Osteoblast (primary cell): ENCODE results near the gene ZKSCAN7. TPM values are rescaled to one million over a fixed set of nuclear protein-coding genes. Genes with fewer than 3 reads are reported as not detected.

Source experiments
- DNase-seq: peaks from one replicate; pipeline ENCODE4 v3.0.0; 2011; ENCODE audit warnings: low spot score, mixed read lengths; ENCODE audit not compliant: insufficient read length; ENCODE audit errors: missing footprints
- H2AFZ ChIP-seq: 2 replicates; pipeline ENCODE4 v1.6.0; 2011; ENCODE audit warnings: mild to moderate bottlenecking, low read length
- H3K27ac ChIP-seq: 2 replicates; pipeline ENCODE4 v1.5.1; 2011; ENCODE audit warnings: mild to moderate bottlenecking, low read depth, low read length, moderate library complexity
- H3K27me3 ChIP-seq: 2 replicates; pipeline ENCODE4 v1.6.0; 2012; ENCODE audit warnings: mild to moderate bottlenecking, control low read depth, inconsistent platforms, low read length, moderate library complexity; ENCODE audit not compliant: insufficient read depth
- H3K36me3 ChIP-seq: 2 replicates; pipeline ENCODE4 v1.5.1; 2011; ENCODE audit warnings: mild to moderate bottlenecking, low read length, control low read depth, moderate library complexity; ENCODE audit not compliant: insufficient read depth
- H3K4me1 ChIP-seq: 2 replicates; pipeline ENCODE4 v1.5.1; 2011; ENCODE audit warnings: mild to moderate bottlenecking, low read length, control low read depth, moderate library complexity; ENCODE audit not compliant: insufficient read depth
- H3K4me2 ChIP-seq: 2 replicates; pipeline ENCODE4 v1.6.0; 2011; ENCODE audit warnings: mild to moderate bottlenecking, low read length; ENCODE audit not compliant: insufficient read depth
- H3K4me3 ChIP-seq: fragments of 200-600 bp; sonication (generic); 3 replicates; pipeline ENCODE4 v1.5.1; 2012; ENCODE audit warnings: mild to moderate bottlenecking, low read length, inconsistent platforms; ENCODE audit not compliant: insufficient read depth
- H3K79me2 ChIP-seq: 2 replicates; pipeline ENCODE4 v1.6.0; 2012; ENCODE audit warnings: mild to moderate bottlenecking, low read length, control low read depth, inconsistent platforms; ENCODE audit not compliant: insufficient read depth
- H3K9me3 ChIP-seq: 2 replicates; pipeline ENCODE4 v1.5.1; 2011; ENCODE audit warnings: low read depth, low read length, control low read depth
- H4K20me1 ChIP-seq: 2 replicates; pipeline ENCODE4 v1.6.0; 2012; ENCODE audit warnings: mild to moderate bottlenecking, low read length, control low read depth; ENCODE audit not compliant: insufficient read depth
- CTCF ChIP-seq: IDR thresholded peaks from 2 replicates; pipeline ENCODE4 v1.5.1; 2011; ENCODE audit warnings: mild to moderate bottlenecking, low read depth, low read length, moderate library complexity; ENCODE audit errors: extremely low read depth
- total RNA-seq: library from RNA; depleted of rRNA; stranded (reverse); fragments of >200 nt; gene quantifications from 2 replicates; pipeline ENCODE4 v1.2.3, GENCODE V29; 2012

The ZKSCAN7 gene
- total RNA-seq, 1 donor, result 9.8 TPM

- Histone ChIP-seq H3K4me1 (no peaks in the 10 kb centered on the region), H3K4me3 (no peak overlapping the region), H2AFZ (no peak overlapping the region), H3K4me2 (no peak overlapping the region), H3K79me2 (no peaks in the 10 kb centered on the region), H3K36me3 (no peaks in the 10 kb centered on the region), H4K20me1 (no peaks in the 10 kb centered on the region), H3K27ac (no peak overlapping the region), H3K9me3 (no peaks in the 10 kb centered on the region), H3K27me3 (peaks cover 7% of the 10 kb centered on the region)
- no peak for DNase-seq
- no peak for TF ChIP-seq CTCF
These were observed 36.2 kb upstream of the ZKSCAN7 start for GRCh38 chr3:44518782-44519156.

- Histone ChIP-seq H3K9me3 (no peaks in the 10 kb centered on the region), H3K4me1 (no peaks in the 10 kb centered on the region), H2AFZ (no peak overlapping the region), H3K4me3 (no peak overlapping the region), H3K4me2 (no peak overlapping the region), H4K20me1 (no peaks in the 10 kb centered on the region), H3K27ac (no peak overlapping the region), H3K36me3 (no peaks in the 10 kb centered on the region), H3K79me2 (no peaks in the 10 kb centered on the region), H3K27me3 (peaks cover 7% of the 10 kb centered on the region)
- no peak for TF ChIP-seq CTCF
- no peak for DNase-seq
These were observed 33.3 kb upstream of the ZKSCAN7 start for GRCh38 chr3:44521721-44522120.

- peaks cover 7% of the 10 kb centered on the region for H3K27me3 ChIP-seq
- no peak overlapping the region for H2AFZ ChIP-seq
- no peaks in the 10 kb centered on the region for H3K4me1 ChIP-seq
- no peaks in the 10 kb centered on the region for H3K9me3 ChIP-seq
- no peaks in the 10 kb centered on the region for H3K36me3 ChIP-seq
- TF ChIP-seq CTCF, result no peak
- no peak overlapping the region for H3K4me3 ChIP-seq
- H3K79me2 ChIP-seq, result no peaks in the 10 kb centered on the region
- no peaks in the 10 kb centered on the region for H4K20me1 ChIP-seq
- no peak overlapping the region for H3K27ac ChIP-seq
- DNase-seq, result no peak
- no peak overlapping the region for H3K4me2 ChIP-seq
These were observed 32.5 kb upstream of the ZKSCAN7 start for GRCh38 chr3:44522494-44522933.

- no peak overlapping the region for H3K4me3 ChIP-seq
- H3K4me2 ChIP-seq, result no peak overlapping the region
- no peaks in the 10 kb centered on the region for H3K79me2 ChIP-seq
- H3K36me3 ChIP-seq, result no peaks in the 10 kb centered on the region
- no peaks in the 10 kb centered on the region for H3K4me1 ChIP-seq
- H3K9me3 ChIP-seq, result no peaks in the 10 kb centered on the region
- no peaks in the 10 kb centered on the region for H4K20me1 ChIP-seq
- peaks cover 15% of the 10 kb centered on the region for H3K27me3 ChIP-seq
- TF ChIP-seq CTCF, result no peak
- no peak for DNase-seq
- no peak overlapping the region for H3K27ac ChIP-seq
- no peak overlapping the region for H2AFZ ChIP-seq
These were observed 29.9 kb upstream of the ZKSCAN7 start for GRCh38 chr3:44525060-44525459.
